ENCODE measurements around the gene UFC1. TPM values are rescaled to one million over a fixed set of nuclear protein-coding genes. Genes with fewer than 3 reads are reported as not detected.

The UFC1 gene
- polyA plus RNA-seq, 4 donors: 124 to 175 (median 145) TPM

GRCh38 chr1:161206411-161207140, 52.8 kb downstream of the UFC1 start:
- no peak for DNase-seq (ENCODE audit: low read depth in 4 of 4, low spot score in 2 of 4)

GRCh38 chr1:161207173-161207572, 53.4 kb downstream of the UFC1 start:
- no peak for DNase-seq (ENCODE audit: low read depth in 4 of 4, low spot score in 2 of 4)

Other genes starting within 250 kb of the UFC1 start
- gene ITLN2, start 199.2 kb upstream of the UFC1 start, polyA plus RNA-seq (ENCODE audit: insufficient read length in 4 of 4): not detected
- gene F11R, start 132.8 kb upstream of the UFC1 start, polyA plus RNA-seq (ENCODE audit: insufficient read length in 4 of 4): 100 to 1,000 TPM in 1 of 4 donors, 10 to 100 TPM in 3; 76.1 to 101 (median 82.1) TPM
- 10 to 100 TPM; 52.0 to 76.1 (median 67.5) TPM for gene TSTD1, start 115.0 kb upstream of the UFC1 start, polyA plus RNA-seq (ENCODE audit: insufficient read length in 4 of 4)
- gene USF1, start 108.0 kb upstream of the UFC1 start, polyA plus RNA-seq (ENCODE audit: insufficient read length in 4 of 4): 10 to 100 TPM; 55.6 to 69.0 (median 60.4) TPM
- gene ARHGAP30, start 84.1 kb upstream of the UFC1 start, polyA plus RNA-seq (ENCODE audit: insufficient read length in 4 of 4): 1 to 10 TPM; 1.8 to 2.6 (median 2.0) TPM
- 1 to 10 TPM; 2.1 to 4.8 (median 4.3) TPM for gene NECTIN4, start 64.4 kb upstream of the UFC1 start, polyA plus RNA-seq (ENCODE audit: insufficient read length in 4 of 4)
- gene KLHDC9, start 55.6 kb upstream of the UFC1 start, polyA plus RNA-seq (ENCODE audit: insufficient read length in 4 of 4): 10 to 100 TPM; 14.9 to 21.5 (median 16.4) TPM
- gene PFDN2, start 35.9 kb upstream of the UFC1 start, polyA plus RNA-seq (ENCODE audit: insufficient read length in 4 of 4): 10 to 100 TPM; 71.1 to 85.7 (median 77.7) TPM
- 10 to 100 TPM; 45.3 to 57.5 (median 51.8) TPM for gene NIT1, start 35.9 kb upstream of the UFC1 start, polyA plus RNA-seq (ENCODE audit: insufficient read length in 4 of 4)
- gene DEDD, start 21.3 kb upstream of the UFC1 start, polyA plus RNA-seq (ENCODE audit: insufficient read length in 4 of 4): 10 to 100 TPM; 43.1 to 57.7 (median 48.1) TPM
- gene USP21, start 5.5 kb downstream of the UFC1 start, polyA plus RNA-seq (ENCODE audit: insufficient read length in 4 of 4): 10 to 100 TPM; 45.6 to 61.0 (median 50.3) TPM
- 10 to 100 TPM; 34.6 to 62.0 (median 49.4) TPM for gene PPOX, start 12.4 kb downstream of the UFC1 start, polyA plus RNA-seq (ENCODE audit: insufficient read length in 4 of 4)
- 10 to 100 TPM; 36.7 to 49.3 (median 41.3) TPM for gene B4GALT3, start 23.5 kb downstream of the UFC1 start, polyA plus RNA-seq (ENCODE audit: insufficient read length in 4 of 4)
- 1 to 10 TPM in 2 of 4 donors, under 1 TPM in 2; 0.72 to 1.6 (median 1.1) TPM for gene ADAMTS4, start 45.1 kb downstream of the UFC1 start, polyA plus RNA-seq (ENCODE audit: insufficient read length in 4 of 4)
- gene NDUFS2, start 48.4 kb downstream of the UFC1 start, polyA plus RNA-seq (ENCODE audit: insufficient read length in 4 of 4): 100 to 1,000 TPM; 178 to 218 (median 200) TPM
- gene FCER1G, start 61.3 kb downstream of the UFC1 start, polyA plus RNA-seq (ENCODE audit: insufficient read length in 4 of 4): 10 to 100 TPM in 3 of 4 donors, 1 to 10 TPM in 1; 10.0 to 16.1 (median 11.8) TPM
- gene APOA2, start 69.7 kb downstream of the UFC1 start, polyA plus RNA-seq (ENCODE audit: insufficient read length in 4 of 4): 100 to 1,000 TPM in 1 of 4 donors, under 1 TPM in 1, not detected in 2; 0.43 to 120 TPM
- gene TOMM40L, start 72.1 kb downstream of the UFC1 start, polyA plus RNA-seq (ENCODE audit: insufficient read length in 4 of 4): 10 to 100 TPM; 12.7 to 16.9 (median 15.0) TPM
- 1 to 10 TPM; 1.9 to 4.4 (median 3.6) TPM for gene NR1I3, start 84.2 kb downstream of the UFC1 start, polyA plus RNA-seq (ENCODE audit: insufficient read length in 4 of 4)
- 1 to 10 TPM; 1.3 to 2.1 (median 1.4) TPM for gene PCP4L1, start 104.8 kb downstream of the UFC1 start, polyA plus RNA-seq (ENCODE audit: insufficient read length in 4 of 4)
- 1 to 10 TPM; 3.7 to 5.7 (median 4.8) TPM for gene MPZ, start 156.0 kb downstream of the UFC1 start, polyA plus RNA-seq (ENCODE audit: insufficient read length in 4 of 4)
- 100 to 1,000 TPM; 229 to 284 (median 257) TPM for gene SDHC, start 160.4 kb downstream of the UFC1 start, polyA plus RNA-seq (ENCODE audit: insufficient read length in 4 of 4)
- gene CFAP126, start 213.9 kb downstream of the UFC1 start, polyA plus RNA-seq (ENCODE audit: insufficient read length in 4 of 4): 10 to 100 TPM; 10.3 to 14.0 (median 12.5) TPM

All from left renal cortex interstitium (tissue), 4 donors.